GM19468 (cell line): ENCODE results near the gene PLCD3.

Experiments used
- ATAC-seq: cut with Tn5 transposase; IDR thresholded peaks from one replicate; pipeline ENCODE4 v1.9.1; 2021; ENCODE audit warnings: mild to moderate bottlenecking, moderate library complexity, moderate number of reproducible peaks; ENCODE audit not compliant: unreplicated experiment; ENCODE audit errors: extremely low read depth

Gene PLCD3

GRCh38 chr17:45104497-45104896, 27.8 kb downstream of the PLCD3 start:
- ATAC-seq: no peak

- ATAC-seq: no peak
These were observed 28.3 kb downstream of the PLCD3 start for GRCh38 chr17:45104029-45104428.

GRCh38 chr17:45103269-45103795, 29.0 kb downstream of the PLCD3 start:
- ATAC-seq: no peak

GRCh38 chr17:45102856-45103255, 29.5 kb downstream of the PLCD3 start:
- no peak for ATAC-seq

- ATAC-seq: no peak
These were observed 30.2 kb downstream of the PLCD3 start for GRCh38 chr17:45101883-45102811.

- ATAC-seq: no peak
These were observed 30.8 kb downstream of the PLCD3 start for GRCh38 chr17:45101546-45101882.

- ATAC-seq: no peak
These were observed 33.3 kb downstream of the PLCD3 start for GRCh38 chr17:45098869-45099616.

GRCh38 chr17:45098081-45098868, 34.0 kb downstream of the PLCD3 start:
- no peak for ATAC-seq

GRCh38 chr17:45096926-45097325, 35.4 kb downstream of the PLCD3 start:
- ATAC-seq: no peak

- ATAC-seq: no peak
These were observed 36.2 kb downstream of the PLCD3 start for GRCh38 chr17:45096141-45096540.

GRCh38 chr17:45093444-45094110, 38.7 kb downstream of the PLCD3 start:
- ATAC-seq: no peak

- no peak for ATAC-seq
These were observed 39.3 kb downstream of the PLCD3 start for GRCh38 chr17:45092911-45093430.

- ATAC-seq: no peak
These were observed 40.4 kb downstream of the PLCD3 start for GRCh38 chr17:45091778-45092425.

- no peak for ATAC-seq
These were observed 41.6 kb downstream of the PLCD3 start for GRCh38 chr17:45090711-45091110.

GRCh38 chr17:45088741-45089140, 43.6 kb downstream of the PLCD3 start:
- ATAC-seq: no peak

GRCh38 chr17:45087978-45088377, 44.3 kb downstream of the PLCD3 start:
- no peak for ATAC-seq

GRCh38 chr17:45087504-45087975, 44.8 kb downstream of the PLCD3 start:
- ATAC-seq: no peak

GRCh38 chr17:45086865-45087503, 45.3 kb downstream of the PLCD3 start:
- ATAC-seq: no peak

- no peak for ATAC-seq
These were observed 45.9 kb downstream of the PLCD3 start for GRCh38 chr17:45086391-45086790.
